HuH-7 (cell line): Measurements from ENCODE around the gene CMC1.
"Not testable (repeated sequence)": the region's sequence is repeated elsewhere in the genome, so short reads cannot be mapped to it uniquely, and the experiment has no call there.

Experiments
- DNase-seq: peaks from one replicate; pipeline ENCODE4 v3.0.0; 2011; ENCODE audit warnings: low spot score

Gene CMC1, protein sequence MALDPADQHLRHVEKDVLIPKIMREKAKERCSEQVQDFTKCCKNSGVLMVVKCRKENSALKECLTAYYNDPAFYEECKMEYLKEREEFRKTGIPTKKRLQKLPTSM

GRCh38 chr3:28241221-28242160 is at the start of gene CMC1:
CMC1 (plus strand) TSS chr3:28241619; CDS start chr3:28241794, 175 bp downstream.
- DNase-seq, result peak; percentile 98

DNA sequence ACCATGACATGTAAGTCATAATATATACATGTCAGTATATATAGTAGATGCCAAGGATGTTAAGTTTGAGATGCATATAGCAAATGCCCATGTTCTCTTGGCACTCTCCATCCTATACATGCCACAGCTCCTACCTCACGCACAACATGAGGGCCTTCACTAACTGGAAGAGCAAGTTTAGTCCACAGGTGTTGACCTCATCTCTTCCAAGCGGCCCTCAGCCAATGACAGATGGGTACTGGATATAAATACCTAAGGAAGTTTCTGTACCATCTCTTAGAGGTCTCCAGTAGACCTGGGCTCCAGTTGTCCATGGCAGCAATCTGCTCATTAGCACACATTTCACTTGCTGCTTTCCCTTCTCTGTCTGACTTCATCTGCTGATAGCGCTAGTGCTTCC is 43.3 kb upstream of the CMC1 start:
- DNase-seq, result no peak

GRCh38 chr3:28198974-28199373 is 42.4 kb upstream of the CMC1 start:
- no peak for DNase-seq

DNA sequence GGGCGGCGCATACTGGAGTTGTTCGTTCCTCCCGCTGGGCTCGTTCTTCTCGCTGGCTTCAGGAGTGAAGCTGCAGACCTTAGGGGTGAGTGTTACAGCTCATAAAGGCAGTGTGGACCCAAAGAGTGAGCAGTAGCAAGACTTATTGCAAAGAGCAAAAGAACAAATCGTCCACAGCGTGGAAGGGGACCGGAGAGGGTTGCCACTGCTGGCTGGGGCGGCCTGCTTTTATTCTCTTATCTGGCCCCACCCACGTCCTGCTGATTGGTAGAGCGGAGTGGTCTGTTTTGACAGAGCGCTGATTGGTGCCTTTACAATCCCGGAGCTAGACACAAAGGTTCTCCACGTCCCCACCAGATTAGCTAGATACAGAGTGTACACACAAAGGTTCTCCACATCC is 41.8 kb upstream of the CMC1 start:
- not testable (repeated sequence) for DNase-seq

DNA sequence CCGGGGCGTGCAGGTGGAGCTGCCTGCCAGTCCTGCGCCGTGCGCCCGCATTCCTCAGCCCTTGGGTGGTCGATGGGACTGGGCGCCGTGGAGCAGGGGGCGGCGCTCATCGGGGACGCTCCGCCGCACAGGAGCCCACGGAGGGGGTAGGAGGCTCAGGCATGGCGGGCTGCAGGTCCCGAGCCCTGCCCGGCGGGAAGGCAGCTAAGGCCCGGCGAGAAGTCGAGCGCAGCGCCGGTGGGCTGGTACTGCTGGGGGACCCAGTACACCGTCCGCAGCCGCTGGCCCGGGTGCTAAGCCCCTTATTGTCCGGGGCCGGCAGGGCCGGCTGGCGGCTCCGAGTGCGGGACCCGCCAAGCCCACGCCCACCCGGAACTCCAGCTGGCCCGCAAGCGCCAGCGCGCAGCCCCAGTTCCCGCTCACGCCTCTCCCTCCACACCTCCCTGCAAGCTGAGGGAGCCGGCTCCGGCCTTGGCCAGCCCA is 41.0 kb upstream of the CMC1 start:
- DNase-seq, result not testable (repeated sequence)

- no peak for DNase-seq
These were observed 34.9 kb upstream of the CMC1 start for GRCh38 chr3:28206479-28206878.

DNA sequence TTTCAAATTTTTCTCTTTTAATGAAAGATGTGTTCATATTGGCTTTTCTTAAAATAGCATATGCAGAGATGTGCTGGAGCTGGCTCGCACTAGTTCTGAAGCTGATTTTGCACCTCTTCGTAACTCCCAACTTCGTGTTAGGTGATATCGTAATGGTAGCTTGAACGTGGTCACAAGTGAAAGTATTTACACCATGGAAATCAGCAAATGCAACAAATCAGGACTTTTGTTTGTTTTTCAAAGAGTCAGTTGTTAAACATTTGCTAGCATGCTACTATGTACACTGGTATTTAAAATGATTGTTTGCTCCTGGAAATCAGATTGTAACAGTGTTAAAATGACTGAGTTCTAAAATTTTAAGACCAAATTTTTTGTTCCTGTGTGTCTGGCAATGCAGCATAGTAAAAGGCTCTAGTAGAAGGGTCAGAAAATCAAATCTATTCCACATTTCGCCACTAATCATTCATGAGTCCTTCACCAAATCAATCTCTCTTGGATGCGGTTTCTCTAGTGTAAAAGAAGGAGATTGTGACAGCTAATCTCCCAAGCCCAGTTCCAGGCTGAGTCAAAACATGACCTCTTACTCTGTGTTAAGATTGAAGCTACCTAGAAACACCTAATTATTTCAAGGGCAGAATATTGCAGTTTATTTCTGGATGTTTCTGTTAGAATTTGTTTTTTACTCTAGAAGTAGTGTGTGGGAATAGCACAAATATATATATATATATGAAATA is 34.3 kb upstream of the CMC1 start:
- peak; percentile 17 for DNase-seq

- DNase-seq, result no peak
These were observed 30.3 kb upstream of the CMC1 start for GRCh38 chr3:28210968-28211713.

GRCh38 chr3:28212681-28213080 is 28.7 kb upstream of the CMC1 start:
- DNase-seq, result no peak

- DNase-seq, result no peak
These were observed 26.0 kb upstream of the CMC1 start for GRCh38 chr3:28215407-28215806.

GRCh38 chr3:28218071-28218916 is 23.1 kb upstream of the CMC1 start:
- DNase-seq, result no peak

GRCh38 chr3:28218917-28219198 is 22.6 kb upstream of the CMC1 start:
- no peak for DNase-seq

DNA sequence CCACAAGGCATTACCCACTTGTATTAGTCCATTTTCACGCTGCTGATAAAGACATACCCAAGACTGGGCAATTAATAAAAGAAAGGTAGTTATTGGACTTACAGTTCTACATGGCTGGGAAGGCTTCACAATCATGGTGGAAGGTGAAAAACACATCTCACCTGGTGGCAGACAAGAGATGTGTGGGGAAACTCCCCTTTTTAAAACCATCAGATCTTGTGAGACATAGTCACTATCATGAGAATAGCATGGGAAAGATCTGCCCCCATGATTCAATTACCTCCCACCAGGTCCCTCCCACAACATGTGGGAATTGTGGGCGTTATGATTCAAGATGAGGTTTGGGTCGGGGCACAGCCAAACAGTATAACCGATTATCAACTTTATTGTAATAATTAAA is 17.0 kb upstream of the CMC1 start:
- no peak for DNase-seq

GRCh38 chr3:28226020-28226419 is 15.4 kb upstream of the CMC1 start:
- no peak for DNase-seq

GRCh38 chr3:28228623-28229022 is 12.8 kb upstream of the CMC1 start:
- no peak for DNase-seq

- no peak for DNase-seq
These were observed 8.8 kb upstream of the CMC1 start for GRCh38 chr3:28232659-28233058.

GRCh38 chr3:28234454-28234853 is 7.0 kb upstream of the CMC1 start:
- no peak for DNase-seq

DNA sequence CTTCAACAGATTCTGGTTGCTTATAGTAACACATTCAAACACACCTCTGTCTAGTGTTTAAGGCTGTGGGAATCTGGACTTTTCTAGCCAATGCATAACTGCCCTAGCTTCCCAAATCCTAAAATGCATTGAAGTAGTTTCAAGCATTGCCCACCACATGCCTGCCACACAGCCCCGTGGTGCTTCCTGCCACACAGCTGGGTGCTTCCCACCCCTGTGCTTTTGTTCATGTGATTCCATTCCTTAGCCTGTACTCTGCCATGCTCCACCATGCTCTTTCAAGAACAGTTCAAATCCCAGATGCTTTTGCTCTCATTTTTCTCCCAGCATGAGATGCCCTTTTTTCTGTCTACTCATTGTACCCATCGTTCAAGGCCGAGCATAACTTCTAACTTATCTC is 2.3 kb upstream of the CMC1 start:
- DNase-seq, result no peak

- no peak for DNase-seq
These were observed 978 bp upstream of the CMC1 start for GRCh38 chr3:28240441-28240840.

DNA sequence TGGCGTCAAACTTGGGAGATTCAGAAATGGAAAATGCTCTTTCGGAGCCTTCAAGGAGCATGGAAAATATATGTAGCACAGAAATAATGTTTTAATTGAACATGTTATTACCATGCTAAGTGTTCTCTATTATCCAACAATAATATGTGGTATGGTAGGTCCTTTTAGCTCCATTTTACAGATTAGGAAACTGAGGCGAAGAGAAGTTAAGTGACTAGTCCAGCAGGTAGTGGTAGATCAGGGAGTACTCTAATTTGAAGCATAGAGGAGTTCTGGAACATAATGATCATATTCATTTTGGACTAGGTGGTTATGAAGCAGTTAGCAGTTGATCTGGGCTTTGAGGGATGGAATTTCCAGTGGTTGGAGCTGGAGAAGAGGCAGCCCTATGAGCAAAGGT is 1.1 kb downstream of the CMC1 start:
- DNase-seq, result no peak

- DNase-seq, result no peak
These were observed 2.1 kb downstream of the CMC1 start for GRCh38 chr3:28243424-28244106.
